Vagina (tissue), 2 donors: Measurements from ENCODE around the gene UNC119B. TPM values are rescaled to one million over a fixed set of nuclear protein-coding genes. Genes with fewer than 3 reads are reported as not detected.

ENCODE experiments used
- DNase-seq, 2 donors: peaks; one replicate each; pipeline ENCODE4 v3.0.0-alpha.2; 2017; ENCODE audit errors: extremely low spot score in 2 of 2
- H3K27ac ChIP-seq: fragments of 200-600 bp; sonication (generic); one replicate; pipeline ENCODE4 v1.5.1; 2019
- H3K27me3 ChIP-seq: fragments of 200-600 bp; sonication (generic); one replicate; pipeline ENCODE4 v1.5.1; 2019
- H3K36me3 ChIP-seq, 2 donors: fragments of 200-600 bp; sonication (generic); one replicate each; pipeline ENCODE4 v1.5.1; 2017 to 2019
- H3K4me1 ChIP-seq: fragments of 200-600 bp; sonication (generic); one replicate; pipeline ENCODE4 v1.5.1; 2019
- H3K4me3 ChIP-seq, 2 donors: fragments of 200-600 bp; sonication (generic); 1 replicate in 1 of 2; 2 replicates in 1 of 2; pipeline ENCODE4 v1.5.1; 2016 to 2019
- H3K9me3 ChIP-seq: fragments of 200-600 bp; sonication (generic); one replicate; pipeline ENCODE4 v1.5.1; 2019
- CTCF ChIP-seq, 3 experiments: fragments of 450-650 bp in 2 of 3; fragments of 200-600 bp in 1 of 3; sonication (generic) in 1 of 3; IDR thresholded peaks; one replicate each; pipeline ENCODE4 v1.5.1; 2017 to 2019; ENCODE audit warnings: antibody characterized with exemption in 3 of 3, mild to moderate bottlenecking in 2 of 3, moderate library complexity in 2 of 3
- POLR2A ChIP-seq, 2 donors: fragments of 450-650 bp; IDR thresholded peaks; one replicate each; pipeline ENCODE4 v1.6.1; 2017; ENCODE audit warnings: antibody characterized with exemption in 2 of 2, mild to moderate bottlenecking in 2 of 2, moderate library complexity in 2 of 2
- POLR2AphosphoS5 ChIP-seq, 2 donors: sonication (generic); formaldehyde crosslinking; IDR thresholded peaks; one replicate each; pipeline ENCODE4 v1.9.0; 2017; ENCODE audit warnings: antibody characterized with exemption in 2 of 2, mild to moderate bottlenecking in 2 of 2, low read depth in 1 of 2; ENCODE audit not compliant: insufficient read depth in 1 of 2
- intact Hi-C: fragments of 100-400 bp; cut with DNase I; formaldehyde crosslinking; loops from one replicate; pipeline ENCODE4 v1.15.1; 2023
- total RNA-seq: library from RNA; depleted of rRNA; stranded (reverse); fragments of >200 nt; gene quantifications from one replicate; pipeline ENCODE4 v1.2.3, GENCODE V29; 2016

Gene UNC119B
- total RNA-seq, 1 donor from 2014 or later = 16.0 TPM

GRCh38 chr12:120689397-120690082, 20.7 kb upstream of the UNC119B start:
- H3K4me3 ChIP-seq = peak overlapping the region; percentile 72 to 77
- intact Hi-C loops = no loop called here
- H3K27ac ChIP-seq = peak overlapping the region; percentile 15
- DNase-seq = no peak
- H3K27me3 ChIP-seq = no peaks in the 10 kb centered on the region
- no peak for TF ChIP-seq CTCF (IDR thresholded peaks at IDR 0.05)
- no peak for TF ChIP-seq POLR2AphosphoS5 (IDR thresholded peaks at IDR 0.05; ENCODE audit: insufficient read depth in 1 of 2, low read depth in 1 of 2)
- no peak for TF ChIP-seq POLR2A (IDR thresholded peaks at IDR 0.05)
- no peaks in the 10 kb centered on the region for H3K9me3 ChIP-seq
- peaks cover 0 to 12% of the 10 kb centered on the region in 2 donors for H3K36me3 ChIP-seq
- peaks cover 64% of the 10 kb centered on the region for H3K4me1 ChIP-seq

GRCh38 chr12:120690083-120690450, 20.2 kb upstream of the UNC119B start:
- H3K4me3 ChIP-seq = no peak overlapping the region
- H3K27me3 ChIP-seq = no peaks in the 10 kb centered on the region
- intact Hi-C loops = no loop called here
- TF ChIP-seq CTCF (IDR thresholded peaks at IDR 0.05) = no peak
- no peak for TF ChIP-seq POLR2AphosphoS5 (IDR thresholded peaks at IDR 0.05; ENCODE audit: insufficient read depth in 1 of 2, low read depth in 1 of 2)
- TF ChIP-seq POLR2A (IDR thresholded peaks at IDR 0.05) = no peak
- no peak for DNase-seq
- peaks cover 64% of the 10 kb centered on the region for H3K4me1 ChIP-seq
- no peaks in the 10 kb centered on the region for H3K9me3 ChIP-seq
- no peak overlapping the region for H3K27ac ChIP-seq
- peaks cover 0 to 17% of the 10 kb centered on the region in 2 donors for H3K36me3 ChIP-seq

- Histone ChIP-seq H3K27me3 (no peaks in the 10 kb centered on the region), H3K36me3 (peaks cover 0 to 25% of the 10 kb centered on the region in 2 donors), H3K4me1 (peaks cover 59% of the 10 kb centered on the region), H3K9me3 (no peaks in the 10 kb centered on the region), H3K4me3 (no peak overlapping the region), H3K27ac (no peak overlapping the region)
- no peak for DNase-seq
- TF ChIP-seq POLR2A (IDR thresholded peaks at IDR 0.05) = no peak
- no peak for TF ChIP-seq CTCF (IDR thresholded peaks at IDR 0.05)
- no peak for TF ChIP-seq POLR2AphosphoS5 (IDR thresholded peaks at IDR 0.05; ENCODE audit: insufficient read depth in 1 of 2, low read depth in 1 of 2)
- intact Hi-C loops = no loop called here
Observed at GRCh38 chr12:120690978-120691377, 19.3 kb upstream of the UNC119B start.

GRCh38 chr12:120692524-120693033, 17.7 kb upstream of the UNC119B start:
- Histone ChIP-seq H3K27ac (no peak overlapping the region), H3K4me3 (no peak overlapping the region), H3K27me3 (no peaks in the 10 kb centered on the region), H3K36me3 (peaks cover 0 to 41% of the 10 kb centered on the region in 2 donors), H3K4me1 (peaks cover 56% of the 10 kb centered on the region), H3K9me3 (no peaks in the 10 kb centered on the region)
- intact Hi-C loops = no loop called here
- TF ChIP-seq CTCF (IDR thresholded peaks at IDR 0.05) (no peak), POLR2AphosphoS5 (IDR thresholded peaks at IDR 0.05; ENCODE audit: insufficient read depth in 1 of 2, low read depth in 1 of 2) (no peak), POLR2A (IDR thresholded peaks at IDR 0.05) (no peak)
- DNase-seq = no peak

- H3K27ac ChIP-seq = no peak overlapping the region
- intact Hi-C loops = no loop called here
Observed at GRCh38 chr12:120693848-120694247, 16.4 kb upstream of the UNC119B start.

More at GRCh38 chr12:120693848-120694247, 16.4 kb upstream of the UNC119B start:
- DNase-seq = no peak
- no peak overlapping the region for H3K4me3 ChIP-seq
- H3K36me3 ChIP-seq = peaks cover 0 to 54% of the 10 kb centered on the region in 2 donors
- TF ChIP-seq CTCF (IDR thresholded peaks at IDR 0.05) = no peak
- no peak for TF ChIP-seq POLR2A (IDR thresholded peaks at IDR 0.05)
- TF ChIP-seq POLR2AphosphoS5 (IDR thresholded peaks at IDR 0.05; ENCODE audit: insufficient read depth in 1 of 2, low read depth in 1 of 2) = no peak
- H3K27me3 ChIP-seq = no peaks in the 10 kb centered on the region
- H3K9me3 ChIP-seq = no peaks in the 10 kb centered on the region
- H3K4me1 ChIP-seq = peaks cover 44% of the 10 kb centered on the region
